Neural cell (in vitro differentiated cells): ENCODE measurements around the gene SUPT3H. TPM values are rescaled to one million over a fixed set of nuclear protein-coding genes. Genes with fewer than 3 reads are reported as not detected.
A peak's percentile ranks its signal among the peaks of the same experiment; 100 is the strongest.

ENCODE experiments used
- H2AFZ ChIP-seq: fragments of 200-600, 300-800 bp; sonication (generic), shearing (Covaris generic); 2 replicates; pipeline ENCODE4 v1.6.0; 2014; ENCODE audit warnings: low read depth, mild to moderate bottlenecking, antibody characterized with exemption, low read length, moderate library complexity
- H3F3A ChIP-seq: fragments of 200-600 bp; shearing (Covaris generic); 2 replicates; pipeline ENCODE4 v1.6.1; 2016; ENCODE audit warnings: mild to moderate bottlenecking, moderate library complexity, mixed read lengths, antibody characterized with exemption, low read length; ENCODE audit not compliant: insufficient read depth, poor library complexity, severe bottlenecking
- H3K27ac ChIP-seq: fragments of 200-600, 300-800 bp; sonication (generic), shearing (Covaris generic); 2 replicates; pipeline ENCODE4 v1.5.1; 2014; ENCODE audit warnings: mild to moderate bottlenecking, low read length, moderate library complexity
- H3K27me3 ChIP-seq: fragments of 300-800, 200-600 bp; sonication (generic), shearing (Covaris generic); 2 replicates; pipeline ENCODE4 v1.6.0; 2014; ENCODE audit warnings: mild to moderate bottlenecking, low read depth, low read length, moderate library complexity; ENCODE audit not compliant: insufficient read depth
- H3K36me3 ChIP-seq: fragments of 300-800, 200-600 bp; sonication (generic), shearing (Covaris generic); 2 replicates; pipeline ENCODE4 v1.5.1; 2014; ENCODE audit warnings: mild to moderate bottlenecking, antibody characterized with exemption, low read length, moderate library complexity; ENCODE audit not compliant: insufficient read depth
- H3K4me2 ChIP-seq: fragments of 300-800, 200-600 bp; sonication (generic), shearing (Covaris generic); 2 replicates; pipeline ENCODE4 v1.6.0; 2014; ENCODE audit warnings: mild to moderate bottlenecking, low read length
- H3K4me3 ChIP-seq: fragments of 300-800, 200-600 bp; sonication (generic), shearing (Covaris generic); 2 replicates; pipeline ENCODE4 v1.5.1; 2014; ENCODE audit warnings: mild to moderate bottlenecking, low read length, moderate library complexity
- H3K79me2 ChIP-seq: fragments of 200-600 bp; shearing (Covaris generic); replicated peaks from 2 replicates; pipeline ENCODE4 v1.6.0; 2014; ENCODE audit warnings: mild to moderate bottlenecking, low read length, moderate library complexity; ENCODE audit not compliant: insufficient read depth
- H3K9ac ChIP-seq: fragments of 300-800, 200-600 bp; sonication (generic), shearing (Covaris generic); 2 replicates; pipeline ENCODE4 v1.6.1; 2016; ENCODE audit warnings: mild to moderate bottlenecking, low read length, mixed read lengths
- H3K9me2 ChIP-seq: fragments of 200-600 bp; shearing (Covaris generic); 2 replicates; pipeline ENCODE4 v1.6.1; 2016; ENCODE audit warnings: mild to moderate bottlenecking, low read length, mixed read lengths; ENCODE audit not compliant: insufficient read depth
- H3K9me3 ChIP-seq: fragments of 200-600, 300-800 bp; sonication (generic), shearing (Covaris generic); 2 replicates; pipeline ENCODE4 v1.6.1; 2016; ENCODE audit warnings: mild to moderate bottlenecking, mixed run types, low read length, moderate library complexity, mixed read lengths
- H4K20me1 ChIP-seq: fragments of 200-600 bp; shearing (Covaris generic); 2 replicates; pipeline ENCODE4 v1.6.1; 2016; ENCODE audit warnings: mild to moderate bottlenecking, mixed run types; ENCODE audit not compliant: insufficient read depth
- EP300 ChIP-seq: fragments of 450-650 bp; conservative IDR thresholded peaks from 2 replicates; pipeline ENCODE4 v1.6.1; 2014; ENCODE audit warnings: antibody characterized with exemption, mild to moderate bottlenecking, moderate library complexity; ENCODE audit not compliant: poor library complexity, severe bottlenecking
- EZH2 ChIP-seq: fragments of 200-600, 300-800 bp; shearing (Covaris generic), sonication (generic); IDR thresholded peaks from 2 replicates; pipeline ENCODE4 v1.6.1; 2014; ENCODE audit warnings: antibody characterized with exemption, low read length, borderline replicate concordance, mild to moderate bottlenecking; ENCODE audit not compliant: insufficient read depth, poor library complexity, severe bottlenecking
- MXI1 ChIP-seq: fragments of 450-650 bp; conservative IDR thresholded peaks from 2 replicates; pipeline ENCODE4 v1.6.1; 2014; ENCODE audit warnings: antibody characterized with exemption, mild to moderate bottlenecking; ENCODE audit not compliant: poor library complexity, severe bottlenecking
- POLR2AphosphoS5 ChIP-seq: IDR thresholded peaks from 2 replicates; pipeline ENCODE4 v1.6.1; 2012
- RAD21 ChIP-seq: fragments of 450-650 bp; conservative IDR thresholded peaks from 2 replicates; pipeline ENCODE4 v1.6.1; 2014; ENCODE audit warnings: antibody characterized with exemption, mild to moderate bottlenecking, moderate library complexity
- REST ChIP-seq: IDR thresholded peaks from 2 replicates; pipeline ENCODE4 v1.6.1; 2012; ENCODE audit warnings: borderline replicate concordance
- SMC3 ChIP-seq: fragments of 450-650 bp; conservative IDR thresholded peaks from 2 replicates; pipeline ENCODE4 v1.6.1; 2014; ENCODE audit warnings: antibody characterized with exemption, mild to moderate bottlenecking, moderate library complexity; ENCODE audit not compliant: poor library complexity
- TAF1 ChIP-seq: IDR thresholded peaks from 2 replicates; pipeline ENCODE4 v1.6.1; 2012; ENCODE audit warnings: low read depth
- polyA plus RNA-seq: library from polyadenylated mRNA; depleted of rRNA; stranded (reverse); fragments of >200 nt; gene quantifications from 2 replicates; pipeline ENCODE4 v1.2.3, GENCODE V29; 2014
- TF ChIP-seq, protein P1 (sequence below): fragments of 450-650 bp; IDR thresholded peaks from 2 replicates; pipeline ENCODE4 v1.5.1; 2014; ENCODE audit warnings: antibody characterized with exemption, mild to moderate bottlenecking, moderate library complexity; ENCODE audit not compliant: poor library complexity, severe bottlenecking

The SUPT3H gene
- polyA plus RNA-seq, 1 donor from 2014 or later, result 6.8 TPM

- Histone ChIP-seq H3K4me3 (no peak overlapping the region), H3K79me2 (no peaks in the 10 kb centered on the region), H3K9ac (no peak overlapping the region)
Observed at GRCh38 chr6:45424451-45424861, 46.7 kb upstream of the SUPT3H start.

GRCh38 chr6:45423824-45424450 is 46.2 kb upstream of the SUPT3H start:
- Histone ChIP-seq H3K79me2 (no peaks in the 10 kb centered on the region), H3K9ac (no peak overlapping the region)

More at GRCh38 chr6:45424451-45424861, 46.7 kb upstream of the SUPT3H start:
- H3F3A ChIP-seq, result no peaks in the 10 kb centered on the region
- no peak overlapping the region for H3K4me2 ChIP-seq
- no peaks in the 10 kb centered on the region for H3K9me3 ChIP-seq
- H4K20me1 ChIP-seq, result no peaks in the 10 kb centered on the region
- no peaks in the 10 kb centered on the region for H3K36me3 ChIP-seq
- H3K9me2 ChIP-seq, result no peaks in the 10 kb centered on the region
- H3K27ac ChIP-seq, result no peak overlapping the region
- TF ChIP-seq RAD21 (no peak), SMC3 (no peak), EZH2 (no peak)
- H3K27me3 ChIP-seq, result peaks cover 66% of the 10 kb centered on the region
- no peak overlapping the region for H2AFZ ChIP-seq

More at GRCh38 chr6:45423824-45424450, 46.2 kb upstream of the SUPT3H start:
- H2AFZ ChIP-seq, result no peak overlapping the region
- H3K36me3 ChIP-seq, result no peaks in the 10 kb centered on the region
- TF ChIP-seq EZH2 (no peak), POLR2AphosphoS5 (no peak), SMC3 (no peak), REST (no peak), TAF1 (no peak), RAD21 (no peak), EP300 (no peak), MXI1 (no peak)
- TF ChIP-seq, protein P1, sequence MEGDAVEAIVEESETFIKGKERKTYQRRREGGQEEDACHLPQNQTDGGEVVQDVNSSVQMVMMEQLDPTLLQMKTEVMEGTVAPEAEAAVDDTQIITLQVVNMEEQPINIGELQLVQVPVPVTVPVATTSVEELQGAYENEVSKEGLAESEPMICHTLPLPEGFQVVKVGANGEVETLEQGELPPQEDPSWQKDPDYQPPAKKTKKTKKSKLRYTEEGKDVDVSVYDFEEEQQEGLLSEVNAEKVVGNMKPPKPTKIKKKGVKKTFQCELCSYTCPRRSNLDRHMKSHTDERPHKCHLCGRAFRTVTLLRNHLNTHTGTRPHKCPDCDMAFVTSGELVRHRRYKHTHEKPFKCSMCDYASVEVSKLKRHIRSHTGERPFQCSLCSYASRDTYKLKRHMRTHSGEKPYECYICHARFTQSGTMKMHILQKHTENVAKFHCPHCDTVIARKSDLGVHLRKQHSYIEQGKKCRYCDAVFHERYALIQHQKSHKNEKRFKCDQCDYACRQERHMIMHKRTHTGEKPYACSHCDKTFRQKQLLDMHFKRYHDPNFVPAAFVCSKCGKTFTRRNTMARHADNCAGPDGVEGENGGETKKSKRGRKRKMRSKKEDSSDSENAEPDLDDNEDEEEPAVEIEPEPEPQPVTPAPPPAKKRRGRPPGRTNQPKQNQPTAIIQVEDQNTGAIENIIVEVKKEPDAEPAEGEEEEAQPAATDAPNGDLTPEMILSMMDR, result no peak
- no peak overlapping the region for H3K27ac ChIP-seq
- no peaks in the 10 kb centered on the region for H3K9me3 ChIP-seq
- H3K4me3 ChIP-seq, result peak overlapping the region; percentile 80
- H3K4me2 ChIP-seq, result no peak overlapping the region
- no peaks in the 10 kb centered on the region for H4K20me1 ChIP-seq
- no peaks in the 10 kb centered on the region for H3K9me2 ChIP-seq
- peaks cover 71% of the 10 kb centered on the region for H3K27me3 ChIP-seq
- no peaks in the 10 kb centered on the region for H3F3A ChIP-seq
